ENCODE data around the gene SS18. TPM values are rescaled to one million over a fixed set of nuclear protein-coding genes. Genes with fewer than 3 reads are reported as not detected.

The SS18 gene
- total and polyA plus RNA-seq, 4 donors = 16.3 to 74.7 (median 34.5) TPM

- H3K4me3 ChIP-seq (ENCODE audit: low read depth in 1 of 3, low read length in 3 of 3) = no peak overlapping the region
- DNase-seq (ENCODE audit: low spot score) = no peak
- TF ChIP-seq RXRA (IDR thresholded peaks at IDR 0.05) = no peak
- TF ChIP-seq YY1 (IDR thresholded peaks at IDR 0.05) = no peak
- no peak for TF ChIP-seq GABPA (IDR thresholded peaks at IDR 0.05 in 1 of 2, conservative IDR thresholded peaks at IDR 0.05 in 1 of 2)
- TF ChIP-seq CTCF (IDR thresholded peaks at IDR 0.05; ENCODE audit: low read depth, low read length, missing input control) = no peak
- no peak for TF ChIP-seq SP1 (IDR thresholded peaks at IDR 0.05)
- TF ChIP-seq ATF3 (IDR thresholded peaks at IDR 0.05) = no peak
- TF ChIP-seq HNF4G (IDR thresholded peaks at IDR 0.05) = no peak
- TF ChIP-seq FOXA1 (IDR thresholded peaks at IDR 0.05) = no peak
- no peak for TF ChIP-seq HNF4A (conservative IDR thresholded peaks at IDR 0.05)
- no peak for TF ChIP-seq ZBTB33 (IDR thresholded peaks at IDR 0.05)
- no peak overlapping the region for H3K9ac ChIP-seq (ENCODE audit: low read depth in 1 of 2, low read length in 2 of 2)
- WGBS = 68% methylated on average over 5 of the region's 5 CpGs
- H3K27ac ChIP-seq (ENCODE audit: low read depth in 1 of 2, low read length in 2 of 2) = no peak overlapping the region
- no peaks in the 10 kb centered on the region for H3K27me3 ChIP-seq (ENCODE audit: control insufficient read depth in 4 of 4, insufficient read depth in 4 of 4, low read length in 3 of 4)
- H3K36me3 ChIP-seq (ENCODE audit: control insufficient read depth in 4 of 4, insufficient read depth in 3 of 4, low read depth in 1 of 4, low read length in 3 of 4) = no peaks in the 10 kb centered on the region
- H3K9me3 ChIP-seq (ENCODE audit: control insufficient read depth in 4 of 4, low read length in 3 of 4) = no peaks in the 10 kb centered on the region
- no peaks in the 10 kb centered on the region for H3K4me1 ChIP-seq (ENCODE audit: control insufficient read depth in 4 of 4, insufficient read depth in 4 of 4, low read length in 3 of 4)
These were observed 13.2 kb upstream of the SS18 start for GRCh38 chr18:26103579-26103978.

GRCh38 chr18:26097563-26097962 lies 7.2 kb upstream of the SS18 start:
- H3K9me3 ChIP-seq (ENCODE audit: control insufficient read depth in 4 of 4, low read length in 3 of 4) = peaks cover 0 to 3% (median 0%) of the 10 kb centered on the region in 4 donors
- H3K4me1 ChIP-seq (ENCODE audit: control insufficient read depth in 4 of 4, insufficient read depth in 4 of 4, low read length in 3 of 4) = no peaks in the 10 kb centered on the region
- 93% methylated on average over 5 of the region's 5 CpGs for WGBS
- H3K4me3 ChIP-seq (ENCODE audit: low read depth in 1 of 3, low read length in 3 of 3) = no peak overlapping the region
- H3K36me3 ChIP-seq (ENCODE audit: control insufficient read depth in 4 of 4, insufficient read depth in 3 of 4, low read depth in 1 of 4, low read length in 3 of 4) = no peaks in the 10 kb centered on the region
- no peak overlapping the region for H3K9ac ChIP-seq (ENCODE audit: low read depth in 1 of 2, low read length in 2 of 2)
- H3K27ac ChIP-seq (ENCODE audit: low read depth in 1 of 2, low read length in 2 of 2) = no peak overlapping the region
- H3K27me3 ChIP-seq (ENCODE audit: control insufficient read depth in 4 of 4, insufficient read depth in 4 of 4, low read length in 3 of 4) = no peaks in the 10 kb centered on the region
- DNase-seq (ENCODE audit: low spot score) = no peak
- TF ChIP-seq MAX (IDR thresholded peaks at IDR 0.05) (no peak), ATF3 (IDR thresholded peaks at IDR 0.05) (no peak), YY1 (IDR thresholded peaks at IDR 0.05) (no peak), HNF4A (conservative IDR thresholded peaks at IDR 0.05) (no peak), FOXA1 (IDR thresholded peaks at IDR 0.05) (no peak), ZBTB33 (IDR thresholded peaks at IDR 0.05) (no peak), REST (IDR thresholded peaks at IDR 0.05) (no peak), TAF1 (conservative IDR thresholded peaks at IDR 0.05) (no peak), SP1 (IDR thresholded peaks at IDR 0.05) (no peak), FOXA2 (IDR thresholded peaks at IDR 0.05) (no peak), GABPA (IDR thresholded peaks at IDR 0.05 in 1 of 2, conservative IDR thresholded peaks at IDR 0.05 in 1 of 2) (no peak), EGR1 (IDR thresholded peaks at IDR 0.05; ENCODE audit: low read depth in 2 of 2) (no peak), CTCF (IDR thresholded peaks at IDR 0.05; ENCODE audit: low read depth, low read length, missing input control) (no peak), RAD21 (IDR thresholded peaks at IDR 0.05) (no peak), RXRA (IDR thresholded peaks at IDR 0.05) (no peak), JUND (IDR thresholded peaks at IDR 0.05) (no peak)
